Adrenal gland (tissue), 12 donors: ENCODE results near the gene SDK1. TPM values are rescaled to one million over a fixed set of nuclear protein-coding genes. Genes with fewer than 3 reads are reported as not detected.

Source experiments
- DNase-seq, 7 donors: peaks; one replicate each; pipeline ENCODE4 v3.0.0-alpha.2; 2019 to 2020
- H3K27ac ChIP-seq, 5 donors: fragments of 200-600 bp; sonication (generic) in 4 of 5; 1 replicate in 3 of 5; 2 replicates in 2 of 5; pipeline versions ENCODE4 v1.5.1 to v1.8.0; 2016 to 2020; ENCODE audit warnings: mild to moderate bottlenecking in 1 of 5
- H3K27me3 ChIP-seq: fragments of 200-600 bp; 2 replicates; pipeline ENCODE4 v1.8.0; 2021
- H3K36me3 ChIP-seq, 2 donors: fragments of 200-600 bp; replicated peaks in 1 of 2; 1 replicate in 1 of 2; 2 replicates in 1 of 2; pipeline versions ENCODE4 v1.5.1 to v1.8.0; 2018 to 2022
- H3K4me1 ChIP-seq, 2 donors: fragments of 200-600 bp; replicated peaks in 1 of 2; 1 replicate in 1 of 2; 2 replicates in 1 of 2; pipeline versions ENCODE4 v1.5.1 to v1.8.0; 2018 to 2021
- H3K4me3 ChIP-seq, 4 donors: fragments of 200-600 bp; sonication (generic) in 3 of 4; one replicate each; pipeline ENCODE4 v1.5.1; 2016 to 2018
- H3K9me3 ChIP-seq, 3 donors: fragments of 200-600 bp; sonication (generic) in 1 of 3; replicated peaks in 1 of 3; 1 replicate in 2 of 3; 2 replicates in 1 of 3; pipeline versions ENCODE4 v1.5.1 to v1.8.0; 2016 to 2021
- CTCF ChIP-seq, 6 experiments: fragments of 450-650 bp in 4 of 6; fragments of 200-600 bp in 2 of 6; sonication (generic) in 1 of 6; IDR thresholded peaks; 1 replicate in 5 of 6; 2 replicates in 1 of 6; pipeline versions ENCODE4 v1.5.1 to v1.8.0; 2016 to 2021; ENCODE audit warnings: antibody characterized with exemption in 6 of 6, mild to moderate bottlenecking in 2 of 6, moderate library complexity in 1 of 6
- POLR2A ChIP-seq, 2 donors: fragments of 450-650 bp; IDR thresholded peaks; one replicate each; pipeline ENCODE4 v1.6.1; 2017; ENCODE audit warnings: antibody characterized with exemption in 2 of 2, mild to moderate bottlenecking in 2 of 2, moderate library complexity in 1 of 2
- WGBS, 4 donors: extraction: QIAGEN DNeasy Blood & Tissue Kit in 2 of 4; methylation state at CpG; one replicate each; pipeline versions ENCODE4 v1.1.5 to v1.1.7; 2013 to 2017; 5-methylcytosine and 5-hydroxymethylcytosine counted together
- intact Hi-C, 2 donors: fragments of 100-400 bp; cut with DNase I; formaldehyde crosslinking; loops; one replicate each; pipeline versions ENCODE4 v1.14.1 to v1.15.0; 2022 to 2023
- polyA plus RNA-seq, 3 donors: library from polyadenylated mRNA; stranded (reverse); fragments of 200-250 nt in 2 of 3; fragments of 350-450 nt in 1 of 3; fragmentation: Illumina TruSeq in 1 of 3; extraction: RNeasy Lipid Tissue Mini Kit (QIAGEN cat#74804) in 1 of 3; gene quantifications; one replicate each; pipeline ENCODE4 v1.2.3, GENCODE V29; 2013 to 2014
- total RNA-seq, 9 donors: library from RNA; depleted of rRNA in 4 of 9; stranded (reverse); fragments of >200 nt in 4 of 9; fragments of 120-200 nt in 1 of 9; fragmentation: NEBNext Ultra II Directional in 1 of 9; extraction: Animal tissue kit (Norgen Biotek cat#: 25700) in 1 of 9; gene quantifications; one replicate each; pipeline versions ENCODE4 v1.1.0 to v1.2.4, GENCODE V29; 2013 to 2023
- donor health status: healthy with polysubstance abuse.
- donor health status: Bipolar disorder and iron deficiency.
- donor health status: DM: yes; HTN: yes; CAD: no.
- donor health status: DM: no; HTN: no; CAD: no.
- donor health status: DM: no; HTN: no; CAD: no.
- donor health status: DM: yes; HTN: yes; CAD: no.

The SDK1 gene
- total and polyA plus RNA-seq, 12 donors, result 0.50 to 3.6 (median 1.5) TPM

GRCh38 chr7:4179688-4180380 lies 878.8 kb downstream of the SDK1 start:
- intact Hi-C loops, result no loop called here
- 84 to 94% (median 92%) methylated on average over 11 to 24 of the region's 24 CpGs for WGBS, 4 donors
- H3K9me3 ChIP-seq, result no peaks in the 10 kb centered on the region
- H3K36me3 ChIP-seq, result no peaks in the 10 kb centered on the region
- H3K27me3 ChIP-seq, result no peaks in the 10 kb centered on the region
- no peak for DNase-seq
- no peak for TF ChIP-seq CTCF (IDR thresholded peaks at IDR 0.05)
- TF ChIP-seq POLR2A (IDR thresholded peaks at IDR 0.05), result no peak
- no peaks in the 10 kb centered on the region for H3K4me1 ChIP-seq
- H3K4me3 ChIP-seq, result no peak overlapping the region
- no peak overlapping the region for H3K27ac ChIP-seq

GRCh38 chr7:4181446-4181845 lies 880.4 kb downstream of the SDK1 start:
- Histone ChIP-seq H3K27me3 (no peaks in the 10 kb centered on the region), H3K4me3 (no peak overlapping the region), H3K27ac (no peak overlapping the region), H3K4me1 (no peaks in the 10 kb centered on the region), H3K9me3 (no peaks in the 10 kb centered on the region), H3K36me3 (no peaks in the 10 kb centered on the region)
- DNase-seq, result no peak
- no peak for TF ChIP-seq POLR2A (IDR thresholded peaks at IDR 0.05)
- no peak for TF ChIP-seq CTCF (IDR thresholded peaks at IDR 0.05)
- intact Hi-C loops, result no loop called here
- WGBS, 4 donors, result 73 to 91% (median 85%) methylated on average over 7 of the region's 7 CpGs

GRCh38 chr7:4182605-4183300 lies 881.7 kb downstream of the SDK1 start:
- H3K36me3 ChIP-seq, result no peaks in the 10 kb centered on the region
- H3K27ac ChIP-seq, result no peak overlapping the region
- TF ChIP-seq POLR2A (IDR thresholded peaks at IDR 0.05) (no peak), CTCF (IDR thresholded peaks at IDR 0.05) (no peak)
- no peak overlapping the region for H3K4me3 ChIP-seq
- no peaks in the 10 kb centered on the region for H3K9me3 ChIP-seq
- intact Hi-C loops, result no loop called here
- no peaks in the 10 kb centered on the region for H3K4me1 ChIP-seq
- DNase-seq, result no peak
- no peaks in the 10 kb centered on the region for H3K27me3 ChIP-seq
- WGBS, 4 donors, result 88 to 98% (median 91%) methylated on average over 6 to 10 of the region's 10 CpGs

DNA sequence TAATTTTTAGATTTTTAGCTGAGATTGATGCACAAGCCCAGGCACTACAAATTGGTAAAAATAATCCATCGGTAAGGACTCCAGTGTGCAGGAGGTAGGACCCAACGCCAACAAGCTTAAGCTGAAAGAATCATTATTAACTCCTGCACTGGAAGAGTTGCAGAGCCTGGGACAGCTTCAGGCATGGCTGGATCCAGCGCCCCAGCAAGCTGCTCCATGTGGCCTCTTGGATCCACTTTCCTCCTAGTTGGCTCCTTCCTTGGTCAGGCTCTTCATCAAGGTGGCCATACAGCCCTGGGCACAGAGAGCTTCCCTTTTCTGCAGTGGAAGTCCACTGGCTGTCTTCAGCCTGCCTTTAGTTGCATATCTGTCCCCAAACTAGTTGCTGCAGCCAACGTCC lies 883.6 kb downstream of the SDK1 start:
- WGBS, 4 donors, result 70 to 83% (median 75%) methylated on average over 3 to 4 of the region's 4 CpGs
- intact Hi-C loops, result no loop called here
- H3K9me3 ChIP-seq, result no peaks in the 10 kb centered on the region
- no peaks in the 10 kb centered on the region for H3K4me1 ChIP-seq
- DNase-seq, result no peak
- TF ChIP-seq CTCF (IDR thresholded peaks at IDR 0.05) (no peak), POLR2A (IDR thresholded peaks at IDR 0.05) (no peak)
- no peak overlapping the region for H3K4me3 ChIP-seq
- H3K27me3 ChIP-seq, result no peaks in the 10 kb centered on the region
- H3K36me3 ChIP-seq, result no peaks in the 10 kb centered on the region
- H3K27ac ChIP-seq, result no peak overlapping the region
